Transverse colon (tissue), 3 donors: Measurements from ENCODE around the gene UPK2.

Experiments
- CTCF ChIP-seq, 5 experiments: fragments of 200-600 bp in 3 of 5; fragments of 450-650 bp in 2 of 5; sonication (generic) in 3 of 5; IDR thresholded peaks; 1 replicate in 2 of 5; 2 replicates in 3 of 5; pipeline ENCODE4 v1.5.1; 2016 to 2017; ENCODE audit warnings: antibody characterized with exemption in 5 of 5, inconsistent platforms in 3 of 5, mild to moderate bottlenecking in 2 of 5, moderate library complexity in 1 of 5
- POLR2A ChIP-seq: fragments of 450-650 bp; IDR thresholded peaks from one replicate; pipeline ENCODE4 v1.6.1; 2016; ENCODE audit warnings: antibody characterized with exemption, mild to moderate bottlenecking, moderate library complexity

DNA sequence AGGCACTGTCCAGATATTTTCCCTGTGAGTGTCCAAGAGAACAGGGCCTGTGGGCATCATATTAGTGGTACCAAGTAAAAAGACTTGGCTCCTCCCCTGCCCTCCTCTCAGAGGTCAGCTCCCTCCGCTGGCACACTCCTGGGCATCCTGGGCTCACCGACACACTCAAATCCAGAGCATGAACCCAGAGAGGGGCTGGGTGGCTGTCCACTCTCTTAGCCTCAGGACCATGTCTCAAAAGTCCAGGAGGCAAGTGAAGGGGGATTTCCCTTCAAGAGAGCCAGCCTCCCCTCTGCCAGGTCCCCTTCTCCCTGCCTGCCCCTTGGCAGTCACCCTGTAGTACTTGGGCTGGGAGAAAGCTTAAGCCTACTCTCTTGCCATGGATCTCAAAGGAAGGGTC is 40.7 kb upstream of the UPK2 start:
- TF ChIP-seq POLR2A: no peak
- TF ChIP-seq CTCF (IDR thresholded peaks at IDR 0.05): no peak
